Stimulated activated CD8-positive, alpha-beta memory T cell treated with anti-CD3 and anti-CD28 coated beads, Interleukin-2, amount 100 ng/mL, for 1 hour (primary cell): Measurements from ENCODE around the gene ODAD3.
"Not testable (repeated sequence)": the region's sequence is repeated elsewhere in the genome, so short reads cannot be mapped to it uniquely, and the experiment has no call there.

Source experiments
- DNase-seq, 2 donors: peaks; one replicate each; pipeline ENCODE4 v3.0.0-alpha.2; 2020; ENCODE audit warnings: low read depth in 2 of 2

Gene ODAD3

DNA sequence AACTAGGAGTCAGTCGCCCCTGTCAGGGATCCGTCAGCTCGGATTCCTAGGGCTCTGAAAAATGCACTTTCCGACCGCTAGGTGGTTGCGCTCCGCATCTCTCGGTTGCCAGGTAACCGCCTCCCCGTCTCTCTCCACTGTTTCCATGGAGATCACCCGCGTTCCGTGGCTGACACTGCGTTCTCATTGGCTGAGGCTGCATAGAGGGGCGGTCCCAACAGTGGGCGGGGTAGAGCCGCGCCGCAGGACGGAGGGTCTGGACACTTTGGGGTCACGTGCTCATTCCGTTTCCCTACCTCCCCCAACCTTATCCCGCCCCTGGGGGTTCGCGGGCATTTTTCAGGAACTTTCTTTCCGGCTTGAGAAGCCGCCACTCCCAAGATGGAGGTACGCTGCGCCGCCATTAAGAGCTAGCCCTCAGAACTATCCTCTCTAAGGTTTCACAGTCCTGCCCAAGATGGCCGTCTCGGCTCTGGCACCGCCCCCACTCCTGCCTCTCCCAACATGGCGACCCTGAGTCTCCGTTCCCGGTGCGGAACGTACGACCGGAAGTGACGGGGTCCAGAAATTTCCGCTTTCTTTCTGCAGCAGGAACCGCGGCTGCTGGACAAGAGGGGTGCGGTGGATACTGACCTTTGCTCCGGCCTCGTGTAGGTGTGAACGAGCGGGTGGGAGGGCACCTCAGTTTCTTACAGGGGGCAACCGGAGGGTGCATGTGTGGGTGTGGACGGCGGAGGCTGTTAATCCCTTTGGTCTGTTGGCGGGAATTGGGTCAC, at the start of gene ODAD3, which contains the start of gene PRKCSH:
TSS of gene ODAD3 (minus strand) at position 65 of the 776 bp plus-strand sequence. CDS start 105 bp downstream, outside the sequence.
TSS of gene PRKCSH (plus strand) at position 579 of the 776 bp plus-strand sequence. CDS start 483 bp downstream, outside the sequence.
- peak; percentile 96 to 97 for DNase-seq

- no peak for DNase-seq
Measured at GRCh38 chr19:11483366-11484111, 48.6 kb upstream of the ODAD3 start.

- DNase-seq: peak; percentile 48 to 74
Measured at GRCh38 chr19:11482384-11483050, 47.6 kb upstream of the ODAD3 start.

GRCh38 chr19:11481534-11482383, 46.8 kb upstream of the ODAD3 start:
- peak in 1 of 2 donors; percentile 24 for DNase-seq

GRCh38 chr19:11480715-11481533, 46.0 kb upstream of the ODAD3 start, which contains the start of gene ELAVL3:
Gene ELAVL3 (minus strand): TSS chr19:11481046. CDS start chr19:11480608, 438 bp downstream.
- no peak for DNase-seq

- DNase-seq: no peak
Measured at GRCh38 chr19:11479898-11480714, 45.2 kb upstream of the ODAD3 start.

DNA sequence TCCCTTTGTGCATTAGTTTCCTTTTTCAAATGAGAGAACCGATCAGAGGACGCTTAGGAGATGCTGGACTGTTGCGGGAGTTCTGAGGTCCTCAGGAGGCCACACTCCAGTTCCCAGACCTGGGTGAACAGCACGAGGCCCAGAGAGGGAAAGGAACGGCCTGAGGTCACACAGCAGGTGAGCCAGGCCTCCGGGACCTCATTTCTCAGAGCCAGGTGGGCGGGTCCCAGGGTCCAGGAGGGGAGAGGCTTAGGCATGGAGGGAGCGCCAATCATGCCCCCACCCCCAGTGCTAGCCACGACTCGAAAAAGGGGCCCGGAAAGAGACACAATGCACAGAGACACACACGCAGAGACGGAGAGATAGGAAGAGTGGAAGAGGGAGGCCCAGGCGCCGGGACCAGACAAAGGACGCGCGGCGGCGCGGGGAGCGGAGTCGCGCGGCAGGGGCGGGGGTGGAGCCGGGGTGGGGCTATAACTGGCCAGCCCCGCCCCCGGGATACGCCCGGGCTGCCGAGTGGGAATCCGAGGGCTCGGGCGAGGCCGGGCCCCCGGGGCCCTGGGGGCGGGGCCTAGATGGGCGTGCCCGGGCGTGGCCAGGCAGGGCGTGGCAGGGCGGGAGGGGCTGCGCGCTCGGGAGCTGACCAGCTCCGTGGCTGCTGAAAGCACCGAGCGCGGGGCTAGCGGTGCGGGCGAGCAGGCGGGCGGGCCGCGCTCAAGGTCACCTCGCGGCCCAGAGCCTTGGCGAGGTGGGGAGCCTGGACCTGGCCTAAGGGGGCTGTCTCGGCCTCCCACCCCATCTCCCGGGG, 44.4 kb upstream of the ODAD3 start:
- no peak for DNase-seq

DNA sequence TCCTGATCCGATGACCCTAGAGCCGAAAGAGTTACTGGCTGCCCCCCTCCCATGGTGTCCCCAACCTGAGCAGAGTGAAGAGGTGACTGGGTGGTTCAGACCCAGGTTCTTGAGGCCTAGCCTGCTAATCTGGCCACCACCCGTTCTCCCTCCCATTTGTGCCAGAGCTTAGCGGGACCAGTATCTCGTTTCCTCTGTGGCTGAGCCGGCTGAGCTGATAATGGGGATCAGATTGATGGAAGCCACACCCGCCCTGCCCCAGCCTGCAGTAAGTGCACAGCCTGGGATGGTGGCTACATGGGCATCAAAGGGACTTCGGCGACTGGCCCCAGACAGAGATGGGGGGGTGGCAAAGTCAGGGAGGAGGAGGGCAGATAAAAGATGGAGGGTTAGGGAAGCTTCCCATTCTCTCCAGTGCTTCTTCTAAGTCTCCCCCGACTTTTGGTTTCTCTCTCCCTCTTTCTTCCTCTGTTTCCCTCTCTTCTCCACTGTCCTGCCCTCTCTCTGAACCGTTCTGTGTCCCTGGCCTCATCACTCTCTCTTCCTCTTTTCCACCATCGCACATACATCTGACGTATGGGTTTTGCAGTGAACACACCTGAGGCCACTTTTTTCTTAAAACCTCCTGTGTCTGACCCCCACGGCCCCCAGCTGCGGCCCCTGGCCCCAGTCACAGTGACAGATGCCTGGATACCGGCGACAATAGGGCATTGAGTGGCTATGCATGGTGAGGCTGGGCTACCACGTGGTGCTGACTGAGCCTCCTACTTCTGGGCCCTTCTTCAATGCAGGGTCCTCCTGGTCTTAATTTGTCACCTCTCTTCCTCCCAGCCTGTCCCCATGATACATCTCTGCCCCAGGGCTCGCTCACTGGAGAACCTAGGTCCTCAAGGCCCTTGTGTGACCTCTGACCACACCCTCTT, 43.5 kb upstream of the ODAD3 start:
- no peak for DNase-seq

- no peak for DNase-seq
Measured at GRCh38 chr19:11475861-11476260, 40.9 kb upstream of the ODAD3 start.

DNA sequence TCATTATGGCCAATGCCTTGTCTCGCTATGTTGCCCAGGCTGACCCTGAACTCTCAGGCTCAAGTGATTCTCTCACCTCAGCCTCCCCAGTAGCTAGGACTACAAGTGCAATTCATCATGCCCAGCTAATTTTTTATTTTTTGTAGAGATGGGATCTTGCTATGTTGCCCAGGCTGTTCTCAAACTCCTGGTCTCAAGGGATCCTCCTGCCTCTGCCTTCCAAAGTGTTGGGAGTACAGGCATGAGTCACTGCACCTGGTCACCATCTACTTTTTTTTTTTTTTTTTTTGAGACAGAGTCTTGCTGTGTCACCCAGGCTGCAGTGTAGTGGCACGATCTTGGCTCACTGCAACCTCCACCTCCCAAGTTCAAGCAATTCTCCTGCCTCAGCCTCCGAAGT, 40.4 kb upstream of the ODAD3 start:
- not testable (repeated sequence) for DNase-seq

DNA sequence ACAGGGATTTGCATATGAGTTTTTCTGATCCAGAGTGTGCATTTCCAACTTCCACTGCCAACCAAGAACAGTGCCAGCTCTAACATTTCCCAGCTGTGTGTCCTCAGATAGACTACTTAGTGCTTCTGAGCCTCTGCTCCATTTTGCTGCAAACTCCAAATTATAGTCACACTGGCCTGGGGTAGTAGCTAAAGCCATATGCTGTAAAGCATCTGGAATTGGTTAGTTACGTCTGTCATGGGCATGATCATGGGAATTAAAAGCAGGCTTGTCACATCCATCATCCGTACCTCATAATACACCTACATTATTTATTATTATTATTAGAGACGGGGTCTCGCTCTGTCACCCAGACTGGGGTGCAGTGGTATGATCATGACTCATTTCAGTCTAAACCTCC, 38.8 kb upstream of the ODAD3 start:
- DNase-seq: no peak

DNA sequence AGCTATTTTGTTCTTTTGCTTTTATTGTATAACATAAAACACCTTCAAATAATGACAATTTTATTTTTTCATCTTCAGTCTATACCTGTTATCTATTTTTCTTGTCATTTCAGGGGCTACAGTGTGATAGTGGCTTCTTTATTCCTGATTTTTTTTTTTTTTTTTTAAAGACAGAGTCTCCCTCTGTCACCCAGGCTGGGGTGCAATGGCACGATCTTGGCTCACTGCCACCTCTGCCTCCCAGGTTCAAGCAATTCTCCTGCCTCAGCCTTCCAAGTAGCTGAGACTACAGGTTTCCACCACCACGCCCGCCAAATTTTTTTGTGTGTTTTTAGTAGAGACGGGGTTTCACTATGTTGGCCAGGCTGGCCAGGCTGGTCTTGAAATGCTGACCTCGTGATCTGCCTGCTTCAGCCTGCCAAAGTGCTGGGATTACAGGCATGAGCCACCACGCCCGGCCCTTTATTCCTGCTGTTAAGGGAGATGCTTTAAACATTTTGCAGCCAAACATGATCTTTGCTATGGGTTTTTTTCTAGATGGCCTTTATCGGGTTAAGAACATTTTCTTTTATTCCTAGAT, 33.4 kb upstream of the ODAD3 start:
- DNase-seq: not testable (repeated sequence)

- DNase-seq: no peak
Measured at GRCh38 chr19:11465600-11465999, 30.7 kb upstream of the ODAD3 start.

DNA sequence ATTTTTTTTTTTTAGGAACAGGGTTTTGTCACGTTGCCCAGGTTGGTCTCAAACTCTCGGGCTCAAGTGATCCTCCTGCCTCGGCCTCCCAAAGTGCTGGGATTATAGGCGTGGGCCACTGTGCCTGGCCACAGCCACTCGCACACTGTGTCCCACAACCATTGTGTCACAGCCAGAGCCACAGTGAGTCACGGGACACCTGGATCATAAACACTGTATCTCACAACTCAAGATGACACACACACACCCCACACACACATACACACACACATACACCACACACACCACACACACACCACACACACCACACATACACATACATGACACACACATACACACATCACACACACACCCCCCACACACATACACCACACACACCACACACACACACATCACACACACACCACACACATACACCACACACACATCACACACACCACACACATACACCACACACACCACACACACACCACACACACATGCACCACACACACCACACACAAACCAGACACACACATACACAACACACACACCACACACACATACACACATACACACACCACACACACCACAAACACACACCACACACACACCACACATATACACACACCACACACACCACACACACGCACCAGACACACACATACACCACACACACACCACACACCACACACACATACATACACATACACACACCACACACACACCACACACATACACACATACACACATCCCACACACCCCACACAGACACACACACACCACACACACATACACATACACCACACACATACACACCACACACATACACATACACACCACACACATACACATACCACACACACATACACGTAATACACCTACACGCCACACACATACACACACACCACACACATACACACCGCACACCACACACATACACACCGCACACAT, 29.7 kb upstream of the ODAD3 start:
- no peak for DNase-seq

GRCh38 chr19:11463391-11463790, 28.5 kb upstream of the ODAD3 start:
- no peak for DNase-seq

GRCh38 chr19:11461453-11461852, 26.5 kb upstream of the ODAD3 start:
- DNase-seq: no peak
